CD4-positive, alpha-beta T cell treated with Interleukin-17A for 4 hours (primary cell): ENCODE results near the gene HS3ST5.
"Not testable (repeated sequence)": the region's sequence is repeated elsewhere in the genome, so short reads cannot be mapped to it uniquely, and the experiment has no call there.

Experiments
- DNase-seq: peaks from one replicate; pipeline ENCODE4 v3.0.0-alpha.2; 2020; ENCODE audit warnings: mixed read lengths

HS3ST5 gene

DNA sequence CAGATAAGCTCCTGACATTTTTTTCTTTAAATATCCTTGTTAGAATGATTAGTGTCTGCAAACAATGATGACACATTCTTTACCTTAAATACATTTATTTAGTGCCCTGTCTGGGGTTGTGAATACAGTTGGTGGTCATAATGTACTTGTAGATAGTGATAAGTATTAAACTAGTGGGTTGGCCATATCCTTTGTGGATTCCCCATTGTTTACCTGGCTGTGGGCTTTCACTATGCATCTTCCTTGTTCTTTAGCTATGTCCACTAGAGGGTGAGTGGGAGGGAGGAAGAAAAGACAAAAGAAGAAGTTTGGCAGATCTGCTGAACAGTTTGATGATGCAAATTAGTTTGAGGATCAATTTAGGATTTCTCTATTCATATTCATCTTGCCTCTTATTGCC is 15.7 kb downstream of the HS3ST5 start:
- no peak for DNase-seq

DNA sequence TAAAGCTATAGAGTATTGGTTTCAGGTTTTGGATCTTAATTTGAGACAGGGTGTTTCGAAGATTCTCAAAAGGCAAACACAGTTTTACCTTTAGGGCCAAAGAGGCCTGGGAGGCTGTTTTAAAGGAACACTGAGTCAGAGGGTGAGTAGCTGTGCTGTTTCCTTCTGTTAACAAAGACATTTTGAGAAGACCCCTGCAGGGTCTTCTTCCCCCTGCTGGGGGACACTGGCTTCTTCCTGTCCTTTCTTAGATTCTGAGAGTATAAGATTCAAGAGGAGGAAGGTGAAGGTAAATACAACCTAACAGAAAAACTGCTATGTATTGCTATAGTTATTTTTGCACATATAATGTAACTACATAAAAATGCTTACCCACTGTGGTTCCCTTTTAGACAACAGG is 19.0 kb downstream of the HS3ST5 start:
- no peak for DNase-seq

DNA sequence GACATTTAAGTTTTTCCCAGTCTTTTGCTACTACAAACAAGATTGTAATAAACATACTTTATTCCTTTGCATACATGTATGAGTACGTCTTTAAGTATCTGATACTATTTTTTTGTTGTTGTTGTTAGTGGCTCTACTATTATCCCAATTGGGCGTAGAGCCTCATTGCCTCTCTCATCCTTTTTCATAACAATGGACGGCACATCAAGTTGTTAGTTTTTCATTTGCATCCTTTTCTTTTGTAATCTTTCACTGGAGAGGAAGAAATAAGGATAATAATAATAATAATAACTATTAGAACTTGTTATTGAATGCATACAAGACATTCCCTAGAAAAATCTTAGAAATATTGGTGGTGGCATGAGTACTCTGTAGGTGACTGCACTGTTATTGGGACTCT is 23.1 kb downstream of the HS3ST5 start:
- no peak for DNase-seq

DNA sequence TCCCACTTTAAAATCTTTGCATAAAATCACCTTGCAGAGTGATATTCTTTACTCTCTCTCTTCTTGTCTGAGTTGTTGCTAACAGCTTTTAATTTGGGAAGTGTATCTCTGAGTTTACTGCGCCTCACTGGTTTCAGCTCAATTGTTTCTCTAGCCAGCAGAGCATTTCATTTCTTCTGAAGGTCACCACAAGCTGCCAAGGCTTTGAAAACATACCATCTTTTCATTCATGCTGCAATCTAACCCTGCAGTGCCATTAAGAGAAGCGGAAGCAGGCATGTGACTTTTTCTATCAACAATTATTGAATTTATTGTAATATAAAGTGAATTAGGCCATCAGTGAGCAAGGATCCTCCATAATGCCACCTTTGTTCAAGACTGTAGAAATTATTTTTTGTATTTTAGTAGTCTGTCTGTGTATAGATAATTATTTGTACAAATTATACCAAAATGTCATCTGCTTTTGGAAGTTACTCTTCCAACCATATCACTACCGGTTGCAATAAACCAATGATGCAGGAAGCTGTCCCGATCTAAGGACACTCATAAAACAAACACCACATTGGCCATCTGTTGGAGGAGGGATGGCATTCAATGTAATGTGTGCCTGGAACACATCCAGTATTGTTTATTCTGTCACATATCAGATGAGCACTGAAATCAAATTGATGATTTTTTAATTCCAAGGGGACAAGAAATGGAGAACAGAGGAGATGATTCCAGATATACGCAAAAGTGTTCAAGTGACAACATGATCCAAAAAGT is 26.8 kb downstream of the HS3ST5 start:
- no peak for DNase-seq

DNA sequence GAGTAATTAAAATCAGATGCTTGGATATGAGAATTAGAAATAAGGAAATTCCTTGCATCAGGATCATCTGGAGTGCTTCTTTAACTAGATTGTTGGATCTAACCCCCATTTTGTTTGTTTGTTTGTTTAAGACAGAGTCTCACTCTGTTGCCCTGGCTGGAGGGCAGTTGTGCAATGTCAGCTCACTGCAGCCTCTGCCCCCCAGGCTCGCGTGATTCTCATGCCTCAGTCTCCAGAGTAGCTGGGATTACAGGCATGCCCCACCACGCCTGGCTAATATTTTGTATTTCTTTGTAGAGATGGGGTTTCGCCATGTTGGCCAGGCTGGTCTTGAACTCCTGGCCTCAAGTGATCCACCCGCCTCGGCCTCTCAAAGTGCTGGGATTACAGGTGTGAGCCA is 29.0 kb downstream of the HS3ST5 start:
- not testable (repeated sequence) for DNase-seq

DNA sequence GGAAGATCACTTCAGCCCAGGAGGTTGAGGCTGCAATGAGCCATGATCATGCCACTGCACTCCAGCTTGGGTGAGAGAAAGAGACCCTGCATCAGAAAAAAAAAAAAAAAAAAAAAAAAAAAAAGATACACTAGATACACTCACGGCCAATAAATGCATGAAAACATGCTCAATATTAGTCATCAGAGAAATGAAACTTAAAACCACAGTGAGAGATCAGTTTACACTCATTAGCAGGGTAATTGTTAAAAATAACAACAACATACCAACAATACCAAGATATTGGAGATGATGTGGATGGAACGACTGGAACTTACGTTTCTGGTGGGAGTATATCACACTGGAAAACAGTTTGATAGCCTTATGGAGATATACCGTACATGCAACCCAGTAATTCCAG is 29.9 kb downstream of the HS3ST5 start:
- DNase-seq = no peak

DNA sequence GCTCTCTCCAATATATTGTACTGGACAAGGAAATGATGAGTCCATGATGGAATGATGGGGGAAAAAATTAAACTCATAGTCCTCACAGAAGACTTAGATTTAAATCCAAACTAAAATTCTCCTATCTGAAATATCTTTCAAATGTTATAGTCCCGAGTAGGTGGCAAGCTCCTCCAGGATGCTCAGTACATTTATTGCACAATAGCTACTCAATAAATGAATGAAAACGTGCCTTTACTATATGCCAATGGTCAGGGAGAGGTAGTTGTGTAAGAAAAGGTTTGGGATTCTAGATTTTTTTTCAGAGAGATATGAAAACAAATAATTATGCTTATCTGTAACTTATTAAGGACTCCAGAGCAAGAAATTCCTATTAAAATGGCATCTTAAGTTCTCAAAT is 32.8 kb downstream of the HS3ST5 start:
- no peak for DNase-seq

DNA sequence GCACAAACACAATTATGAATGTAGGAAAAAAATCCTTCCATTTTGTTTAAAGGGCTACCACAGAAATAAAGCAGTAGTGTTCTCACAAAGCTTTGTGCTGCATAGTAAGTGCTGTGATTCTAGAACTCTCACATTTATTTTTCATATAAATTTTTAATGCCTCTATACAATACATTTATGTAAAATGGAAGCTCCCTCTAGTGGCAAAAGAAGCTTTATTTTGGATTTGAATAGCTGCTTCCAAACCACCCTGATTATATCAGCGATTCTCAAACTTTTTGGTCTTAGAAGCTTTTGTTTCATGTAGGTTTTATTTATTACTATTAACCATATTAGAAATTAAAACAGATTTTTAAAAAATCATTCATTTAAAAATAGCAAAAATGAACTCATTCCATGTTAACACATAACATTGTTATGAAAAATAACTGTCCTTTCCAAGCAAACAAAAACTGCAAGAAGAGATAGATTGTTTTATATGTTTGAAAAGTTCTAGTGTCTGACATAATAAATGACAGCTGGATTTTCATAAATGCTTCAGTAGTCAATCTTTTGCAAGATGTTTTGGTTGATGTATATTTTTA is 38.4 kb downstream of the HS3ST5 start:
- no peak for DNase-seq

DNA sequence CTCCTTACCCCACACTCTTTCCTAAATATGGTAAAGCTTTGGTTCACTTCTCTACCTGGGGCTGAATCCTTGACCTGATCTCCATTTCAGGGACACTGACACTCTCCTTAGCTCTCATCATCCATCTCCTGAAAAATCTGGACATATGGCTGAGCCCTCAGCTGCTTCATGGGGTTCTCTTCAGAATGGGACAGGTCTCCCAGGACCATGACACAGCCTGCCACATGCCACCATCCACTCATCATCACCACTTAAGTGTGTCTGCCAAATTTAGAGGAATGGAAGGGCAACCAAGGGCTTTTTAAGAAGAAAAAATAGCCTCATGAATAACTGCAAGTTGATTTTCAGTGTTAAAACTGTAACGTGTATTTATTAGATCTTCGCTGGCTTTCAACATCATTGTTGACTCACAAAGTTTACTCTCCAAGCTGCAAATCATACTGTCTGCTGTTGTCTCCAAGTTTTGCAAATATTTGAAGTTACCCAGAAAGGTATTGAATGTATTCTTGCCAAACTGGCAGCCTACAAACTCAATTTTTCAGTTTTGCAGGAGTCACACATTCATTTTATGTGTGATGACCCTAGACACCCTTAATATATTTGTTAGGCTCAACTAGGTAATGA is 41.1 kb downstream of the HS3ST5 start:
- DNase-seq = no peak

DNA sequence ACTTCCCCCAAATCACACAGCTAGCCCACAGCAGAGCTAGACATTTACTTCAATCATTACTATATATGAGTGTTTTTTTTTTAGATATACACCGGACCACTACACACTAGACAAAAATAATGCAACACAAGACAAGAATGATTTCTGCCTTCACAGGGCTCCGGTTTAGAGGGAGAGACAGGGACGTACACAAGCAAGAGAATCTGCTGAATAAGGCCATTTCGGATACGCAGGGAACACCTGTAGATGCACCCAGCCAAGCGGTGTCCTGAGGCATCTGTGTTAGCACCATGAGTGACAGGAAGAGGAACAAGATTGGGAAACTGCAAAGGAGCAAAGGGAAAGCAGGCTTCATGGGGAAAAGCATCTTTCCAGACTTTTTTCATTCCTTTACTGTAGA is 45.7 kb downstream of the HS3ST5 start:
- no peak for DNase-seq

DNA sequence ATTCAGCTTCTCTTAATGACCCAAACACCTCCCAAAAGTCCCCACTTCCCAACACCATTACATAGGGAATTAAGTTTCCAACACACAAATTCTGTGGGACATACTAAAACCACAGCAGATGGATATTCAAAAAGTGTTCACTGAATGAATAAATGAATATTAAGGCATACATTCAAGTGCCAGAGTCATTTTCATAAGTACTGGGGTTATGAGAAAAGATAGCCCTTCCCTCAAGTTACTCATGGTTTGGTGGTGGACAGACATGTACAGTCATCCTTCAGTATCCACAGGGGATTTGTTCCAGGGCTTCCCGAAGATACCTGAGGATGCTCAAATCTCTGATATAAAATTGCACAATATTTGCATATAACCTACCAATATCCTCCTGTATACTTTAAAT is 50.4 kb downstream of the HS3ST5 start:
- no peak for DNase-seq

DNA sequence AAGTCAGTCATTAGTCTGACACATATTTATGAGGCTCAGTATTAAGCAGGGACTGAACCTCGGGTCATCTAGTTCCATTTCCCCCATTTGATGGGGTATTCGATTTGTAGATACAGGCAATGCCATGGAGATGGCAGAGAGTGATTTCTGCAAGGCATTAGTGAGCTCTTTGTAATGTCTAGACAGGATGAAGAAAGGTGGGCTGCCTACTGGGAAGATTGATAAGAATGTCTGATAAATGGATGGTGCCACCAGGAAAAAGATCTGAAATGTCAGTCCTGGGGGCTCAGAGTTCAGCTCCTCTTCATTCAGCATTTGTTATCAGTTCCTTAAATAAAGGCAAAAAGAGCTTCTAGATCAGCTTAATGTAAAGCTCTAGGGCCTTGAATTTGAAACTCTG is 51.4 kb downstream of the HS3ST5 start:
- no peak for DNase-seq

DNA sequence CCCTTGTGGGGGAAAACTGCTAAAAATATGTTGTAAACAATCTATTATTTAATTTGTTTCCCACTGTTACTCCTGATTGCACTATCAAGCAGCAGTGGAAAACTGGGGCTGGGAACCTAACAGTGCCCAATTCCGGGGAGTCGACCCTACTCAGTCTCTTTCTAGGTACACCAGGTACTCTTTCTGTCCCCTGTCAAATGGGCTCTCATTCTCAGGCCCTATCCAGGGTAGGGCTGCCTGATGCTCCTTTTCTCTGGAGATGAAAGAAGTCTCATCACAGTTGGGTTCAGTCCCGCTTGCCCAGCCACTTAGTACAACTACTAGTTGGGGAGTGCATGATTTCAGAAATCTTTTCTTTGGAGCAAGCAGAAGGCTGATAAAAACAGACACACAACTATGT is 52.0 kb downstream of the HS3ST5 start:
- DNase-seq = no peak

DNA sequence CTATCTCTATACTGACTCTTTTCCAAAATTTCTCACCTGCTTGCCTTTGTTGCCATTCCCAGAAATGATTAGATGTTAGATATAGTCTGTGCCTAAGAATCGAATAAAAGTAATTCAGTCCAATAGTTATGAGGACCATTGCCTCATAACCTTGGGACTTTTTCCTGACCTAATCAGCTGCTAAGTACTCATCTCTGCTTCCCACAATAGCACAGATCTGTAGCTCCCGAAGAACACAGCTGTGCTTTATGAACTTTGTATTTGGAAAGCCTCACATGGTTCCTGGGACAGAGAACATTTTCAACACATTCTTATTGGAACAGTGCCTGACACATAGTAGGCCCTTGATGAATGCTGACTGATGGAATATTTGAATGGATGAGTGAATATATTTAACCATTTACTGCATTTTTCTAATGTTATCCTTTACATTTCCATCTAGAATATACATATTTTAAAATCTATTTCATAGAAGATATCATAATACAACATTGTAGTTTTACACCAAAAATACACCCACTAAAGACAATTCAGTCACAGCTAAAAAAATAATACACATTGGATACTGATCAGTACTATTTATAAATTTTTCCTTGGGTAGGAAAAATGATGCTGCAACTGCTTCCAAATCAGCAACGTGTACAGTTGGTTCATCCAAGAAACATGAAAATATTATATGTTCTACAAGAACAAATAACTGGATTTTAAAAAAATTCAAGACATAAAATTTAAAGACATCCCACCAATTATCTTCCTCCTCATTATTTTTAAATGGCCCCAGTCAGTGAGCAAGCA is 53.9 kb downstream of the HS3ST5 start:
- DNase-seq = no peak

DNA sequence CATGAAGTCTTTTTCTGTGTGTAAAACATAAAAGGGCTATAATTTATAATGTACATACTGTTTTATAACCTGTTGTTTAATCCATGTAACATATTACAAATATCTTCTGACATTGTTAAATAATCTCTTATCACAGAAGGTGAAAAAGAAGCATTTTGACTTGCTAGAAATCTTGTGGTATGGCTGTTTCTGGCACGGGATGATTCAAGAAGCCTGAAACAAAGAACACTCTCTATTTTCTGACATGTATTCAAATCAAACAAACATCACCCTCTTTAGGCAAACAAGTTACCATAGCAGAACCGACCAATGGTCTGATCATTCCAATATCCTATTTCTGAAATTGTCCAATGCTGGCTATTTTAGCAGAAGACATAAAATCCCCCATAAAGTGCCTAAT is 55.4 kb downstream of the HS3ST5 start:
- DNase-seq = no peak

DNA sequence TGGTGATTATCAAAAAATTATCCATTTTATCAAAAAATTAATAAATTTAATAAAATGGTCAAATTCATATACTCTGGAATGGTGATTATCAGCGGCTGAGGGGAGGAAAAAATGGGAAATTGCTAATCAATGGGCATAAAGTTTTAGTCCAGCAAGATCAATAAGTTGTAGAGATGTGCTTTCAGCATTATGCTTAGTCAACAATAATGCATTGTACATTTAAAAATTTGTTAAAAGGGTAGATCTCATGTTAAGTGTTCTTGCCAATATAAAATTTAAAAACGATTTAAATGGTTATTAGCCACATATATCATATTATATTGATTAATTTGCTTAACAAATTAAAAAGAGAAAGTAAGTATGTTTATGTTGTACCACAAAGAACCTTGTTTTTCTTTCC is 56.6 kb downstream of the HS3ST5 start:
- no peak for DNase-seq

DNA sequence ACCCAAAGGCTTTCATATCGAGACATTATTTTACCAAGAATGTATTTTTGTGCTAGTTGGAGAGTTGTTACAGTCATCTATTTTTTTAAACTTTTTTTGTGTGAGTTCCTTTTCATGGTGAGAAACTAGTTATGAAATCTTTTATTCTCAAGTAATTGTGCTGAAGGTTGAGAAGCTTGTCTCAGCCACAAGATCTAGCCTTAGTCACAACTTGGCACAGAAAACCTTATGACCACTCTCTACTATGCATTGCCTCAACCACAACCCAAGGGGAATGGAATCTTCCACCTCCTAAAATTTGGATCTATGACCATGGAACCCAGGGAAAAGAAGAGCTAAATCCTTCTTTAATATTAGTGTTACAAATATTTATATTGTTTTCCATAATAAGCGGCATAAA is 58.5 kb downstream of the HS3ST5 start:
- DNase-seq = no peak

DNA sequence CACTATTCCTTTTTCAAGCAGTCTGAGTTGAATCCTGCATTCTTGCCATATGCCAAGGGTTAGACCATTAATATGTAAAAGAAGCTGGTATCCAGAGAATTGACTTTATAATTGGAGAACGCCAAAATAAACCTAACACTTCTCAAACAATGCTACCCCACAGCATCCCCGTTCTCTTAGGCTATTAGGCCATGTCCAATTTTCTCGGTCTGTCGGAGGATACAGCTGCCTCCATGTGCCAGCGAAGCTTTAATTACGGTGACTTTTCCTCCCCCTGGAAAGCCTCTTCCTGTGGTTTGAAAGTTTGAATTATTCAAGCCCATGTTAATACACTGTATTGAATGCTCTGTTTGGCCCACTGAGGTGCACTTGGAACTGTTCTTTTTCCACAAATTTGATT is 60.5 kb downstream of the HS3ST5 start:
- DNase-seq = no peak

DNA sequence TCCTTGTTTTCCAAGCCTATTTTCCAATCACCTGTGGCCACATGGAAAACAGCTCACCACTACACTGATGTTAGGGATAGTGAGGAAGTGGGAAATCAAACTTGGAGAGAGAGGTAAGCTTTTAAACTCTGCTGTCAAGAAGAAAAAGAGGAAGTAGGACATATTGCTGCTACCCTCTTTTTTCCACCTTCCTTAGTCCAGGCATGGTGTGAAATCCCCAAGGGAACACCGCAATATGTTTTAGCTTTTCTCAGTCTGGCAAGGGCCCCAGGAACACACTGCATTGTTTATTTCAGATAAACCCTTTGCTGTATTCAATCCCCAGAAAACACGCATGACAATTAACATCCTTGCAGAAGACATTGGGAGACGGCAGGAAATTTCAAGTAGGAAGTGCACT is 61.3 kb downstream of the HS3ST5 start:
- DNase-seq = no peak

DNA sequence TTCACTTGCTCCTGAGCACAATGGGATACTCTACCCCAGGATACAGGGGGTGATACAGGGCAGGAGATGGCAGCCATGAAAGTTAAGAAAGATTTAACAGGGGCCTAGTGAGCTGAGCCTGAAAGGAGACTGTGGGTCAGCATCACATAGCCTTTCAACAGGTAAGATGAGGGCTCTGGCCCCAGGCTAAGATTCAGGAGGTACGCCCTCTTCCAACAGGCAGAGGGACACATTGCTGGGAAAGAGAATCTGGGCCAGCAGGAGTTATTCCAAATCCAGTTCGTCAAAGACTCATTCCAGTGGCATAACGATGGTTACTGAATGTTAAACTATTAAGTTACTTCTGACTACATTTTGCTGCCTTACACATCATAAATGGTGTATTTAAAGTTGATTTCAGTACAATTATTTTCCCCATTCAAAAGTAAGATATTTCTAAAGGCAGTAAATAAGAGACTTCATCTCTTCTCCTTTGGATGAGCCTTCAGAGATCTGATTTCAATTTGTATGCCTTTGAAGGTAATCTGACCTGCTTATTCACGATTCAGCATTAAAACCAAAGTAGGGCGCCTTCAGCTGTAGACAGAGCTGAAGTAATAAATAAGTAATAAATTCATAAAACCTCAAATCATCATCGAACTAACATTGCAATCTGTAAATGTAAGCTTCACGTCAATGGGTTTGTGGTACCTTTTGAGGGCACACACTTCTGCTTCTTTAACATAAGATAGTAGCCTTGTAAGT is 62.4 kb downstream of the HS3ST5 start:
- DNase-seq = no peak

DNA sequence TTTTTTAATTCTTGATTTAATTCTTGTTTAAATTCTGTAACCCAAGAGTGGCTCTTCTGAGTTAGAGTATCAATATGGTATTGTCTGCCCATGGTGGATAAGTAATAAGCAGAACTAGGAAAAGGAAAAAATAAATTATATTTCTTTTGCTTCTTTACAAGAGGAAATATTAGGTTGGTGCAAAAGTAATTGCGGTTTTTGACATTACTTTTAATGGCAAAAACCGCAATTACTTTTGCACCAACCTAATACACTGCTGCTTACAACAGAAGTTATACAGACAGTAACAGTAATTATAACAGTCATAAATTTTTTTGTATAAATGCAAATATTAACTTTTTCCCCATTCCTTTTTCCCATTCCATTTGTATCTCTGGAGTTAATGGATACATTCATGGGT is 65.6 kb downstream of the HS3ST5 start:
- DNase-seq = no peak

DNA sequence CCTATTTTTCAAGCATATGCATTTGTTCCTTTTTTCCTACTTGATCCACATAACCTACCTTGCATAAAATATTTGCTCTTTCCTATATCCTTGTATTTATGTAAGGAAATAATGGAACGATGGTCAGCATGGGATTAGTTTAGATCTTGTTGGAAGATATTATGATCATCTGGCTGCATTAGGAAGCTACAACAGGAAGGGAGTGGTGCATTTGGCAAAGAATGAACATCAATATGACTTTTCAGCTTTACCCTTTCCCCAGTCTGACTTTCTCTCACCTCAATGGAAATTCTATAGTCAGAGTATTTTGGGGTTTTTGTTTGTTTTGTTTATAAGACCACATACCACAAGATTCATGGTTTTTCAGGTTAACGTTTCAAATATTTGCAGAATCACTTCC is 66.0 kb downstream of the HS3ST5 start:
- DNase-seq = no peak

DNA sequence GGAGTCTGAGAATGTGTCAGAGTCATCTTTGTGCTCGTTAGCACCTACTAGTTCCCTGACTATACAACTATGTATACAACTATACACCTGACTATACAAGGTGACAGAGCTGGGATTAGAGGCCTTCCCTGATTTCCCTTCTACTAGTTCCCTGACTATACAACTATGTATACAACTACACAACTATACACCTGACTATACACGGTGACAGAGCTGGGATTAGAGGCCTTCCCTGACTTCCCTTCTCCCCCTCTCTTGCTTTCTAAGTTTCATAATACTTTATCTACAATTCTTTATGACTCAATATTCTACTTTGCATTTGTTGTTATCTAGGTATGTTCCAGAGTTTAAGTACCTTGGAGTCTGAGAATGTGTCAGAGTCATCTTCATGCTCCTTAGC is 68.0 kb downstream of the HS3ST5 start:
- no peak for DNase-seq
